ENCODE results near the gene FBXL16. TPM values are rescaled to one million over a fixed set of nuclear protein-coding genes. Genes with fewer than 3 reads are reported as not detected.

Gene FBXL16
- polyA plus RNA-seq, 1 donor from 2014 or later, result 3.4 TPM

GRCh38 chr16:704047-704446 lies 1.6 kb downstream of the FBXL16 start:
- Histone ChIP-seq H2AFZ (ENCODE audit: low read depth, low read length) (no peak overlapping the region), H3K27me3 (ENCODE audit: insufficient read depth, low read depth, low read length) (peaks cover 31% of the 10 kb centered on the region), H3K27ac (ENCODE audit: low read length) (no peak overlapping the region), H3K4me2 (ENCODE audit: low read length) (peak overlapping the region; percentile 87), H3K4me3 (ENCODE audit: low read length) (peak overlapping the region; percentile 96), H3K9ac (ENCODE audit: low read length) (peak overlapping the region; percentile 89), H3F3A (ENCODE audit: insufficient read depth, low read length, poor library complexity, severe bottlenecking) (no peaks in the 10 kb centered on the region), H3K79me2 (replicated peaks; ENCODE audit: insufficient read depth, low read length) (peaks cover 43% of the 10 kb centered on the region), H3K36me3 (ENCODE audit: insufficient read depth, low read length) (no peaks in the 10 kb centered on the region), H3K9me3 (ENCODE audit: low read length) (no peaks in the 10 kb centered on the region), H3K9me2 (ENCODE audit: insufficient read depth, low read length) (no peaks in the 10 kb centered on the region), H4K20me1 (ENCODE audit: insufficient read depth) (peaks cover 49% of the 10 kb centered on the region)
- no peak for TF ChIP-seq SMC3 (conservative IDR thresholded peaks at IDR 0.05; ENCODE audit: poor library complexity)

- Histone ChIP-seq H4K20me1 (ENCODE audit: insufficient read depth) (peaks cover 50% of the 10 kb centered on the region), H3K27ac (ENCODE audit: low read length) (no peak overlapping the region), H3K9me3 (ENCODE audit: low read length) (no peaks in the 10 kb centered on the region), H3K9ac (ENCODE audit: low read length) (no peak overlapping the region), H3K36me3 (ENCODE audit: insufficient read depth, low read length) (no peaks in the 10 kb centered on the region), H3K9me2 (ENCODE audit: insufficient read depth, low read length) (no peaks in the 10 kb centered on the region), H3K27me3 (ENCODE audit: insufficient read depth, low read depth, low read length) (peaks cover 31% of the 10 kb centered on the region), H2AFZ (ENCODE audit: low read depth, low read length) (no peak overlapping the region), H3K79me2 (replicated peaks; ENCODE audit: insufficient read depth, low read length) (peaks cover 43% of the 10 kb centered on the region), H3K4me3 (ENCODE audit: low read length) (peak overlapping the region; percentile 96), H3F3A (ENCODE audit: insufficient read depth, low read length, poor library complexity, severe bottlenecking) (no peaks in the 10 kb centered on the region), H3K4me2 (ENCODE audit: low read length) (no peak overlapping the region)
- no peak for TF ChIP-seq TAF1 (IDR thresholded peaks at IDR 0.05; ENCODE audit: low read depth)
- TF ChIP-seq REST (IDR thresholded peaks at IDR 0.05; ENCODE audit: borderline replicate concordance), result no peak
- no peak for TF ChIP-seq SMC3 (conservative IDR thresholded peaks at IDR 0.05; ENCODE audit: poor library complexity)
- no peak for TF ChIP-seq POLR2AphosphoS5 (IDR thresholded peaks at IDR 0.05)
- TF ChIP-seq CTCF (IDR thresholded peaks at IDR 0.05; ENCODE audit: poor library complexity, severe bottlenecking), result no peak
- TF ChIP-seq EZH2 (IDR thresholded peaks at IDR 0.05; ENCODE audit: borderline replicate concordance, insufficient read depth, low read length, poor library complexity, severe bottlenecking), result no peak
- no peak for TF ChIP-seq EP300 (conservative IDR thresholded peaks at IDR 0.05; ENCODE audit: poor library complexity, severe bottlenecking)
- TF ChIP-seq MXI1 (conservative IDR thresholded peaks at IDR 0.05; ENCODE audit: poor library complexity, severe bottlenecking), result no peak
- no peak for TF ChIP-seq RAD21 (conservative IDR thresholded peaks at IDR 0.05)
Observed at GRCh38 chr16:703406-703805, 2.2 kb downstream of the FBXL16 start.

GRCh38 chr16:702341-702740 lies 3.3 kb downstream of the FBXL16 start:
- Histone ChIP-seq H3K9ac (ENCODE audit: low read length) (no peak overlapping the region), H3K79me2 (replicated peaks; ENCODE audit: insufficient read depth, low read length) (peaks cover 43% of the 10 kb centered on the region), H3K4me2 (ENCODE audit: low read length) (no peak overlapping the region), H2AFZ (ENCODE audit: low read depth, low read length) (no peak overlapping the region), H3K36me3 (ENCODE audit: insufficient read depth, low read length) (no peaks in the 10 kb centered on the region), H4K20me1 (ENCODE audit: insufficient read depth) (peaks cover 50% of the 10 kb centered on the region), H3K4me3 (ENCODE audit: low read length) (peak overlapping the region; percentile 62), H3K9me2 (ENCODE audit: insufficient read depth, low read length) (no peaks in the 10 kb centered on the region), H3K27ac (ENCODE audit: low read length) (no peak overlapping the region), H3K9me3 (ENCODE audit: low read length) (no peaks in the 10 kb centered on the region), H3F3A (ENCODE audit: insufficient read depth, low read length, poor library complexity, severe bottlenecking) (no peaks in the 10 kb centered on the region), H3K27me3 (ENCODE audit: insufficient read depth, low read depth, low read length) (peaks cover 31% of the 10 kb centered on the region)
- TF ChIP-seq MXI1 (conservative IDR thresholded peaks at IDR 0.05; ENCODE audit: poor library complexity, severe bottlenecking), result no peak
